ENCODE measurements around the gene DYNLL1. TPM values are rescaled to one million over a fixed set of nuclear protein-coding genes. Genes with fewer than 3 reads are reported as not detected.
A peak's percentile ranks its signal among the peaks of the same experiment; 100 is the strongest.

DYNLL1 gene
- total RNA-seq, 1 experiment from 2014 or later: 618 TPM

DNA sequence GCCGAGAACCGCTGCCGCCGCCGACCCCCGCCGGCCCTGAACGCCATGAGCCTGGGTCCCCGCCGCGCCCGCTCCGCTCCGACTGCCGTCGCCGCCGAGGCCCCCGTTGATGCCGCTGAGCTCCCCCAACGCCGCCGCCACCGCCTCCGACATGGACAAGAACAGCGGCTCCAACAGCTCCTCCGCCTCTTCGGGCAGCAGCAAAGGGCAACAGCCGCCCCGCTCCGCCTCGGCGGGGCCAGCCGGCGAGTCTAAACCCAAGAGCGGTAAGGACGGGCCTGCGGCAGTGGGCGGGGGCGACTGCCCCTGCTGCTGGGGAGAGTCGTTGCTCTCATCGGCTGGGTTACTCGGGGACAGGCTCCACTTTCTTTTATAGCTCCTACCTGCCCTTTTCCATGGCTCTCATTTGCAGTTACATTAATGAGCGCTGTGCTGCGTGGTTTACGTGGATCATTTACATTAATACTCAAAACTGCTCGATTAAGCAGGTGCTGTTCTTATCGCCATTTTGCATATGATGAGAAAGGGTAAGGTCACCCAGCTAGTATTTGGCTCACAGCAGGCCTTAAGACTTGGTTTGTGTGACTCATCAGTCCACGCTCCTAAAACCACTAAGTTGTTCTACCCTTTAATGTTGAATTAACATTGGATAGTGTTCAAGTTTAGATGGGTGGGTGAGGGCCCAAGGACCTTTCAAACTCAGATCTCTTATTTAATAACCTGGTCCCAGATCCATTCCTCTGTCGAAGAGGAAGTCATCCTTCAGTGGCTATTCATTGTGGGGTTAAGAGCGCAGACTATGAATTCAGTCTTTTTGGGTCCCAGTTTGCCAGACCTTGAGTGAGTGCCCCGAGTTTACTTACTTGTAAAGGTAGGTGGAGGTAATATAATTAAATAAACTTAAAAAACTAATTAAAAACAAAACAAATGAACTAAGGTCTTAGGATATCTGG is 39.1 kb downstream of the DYNLL1 start:
- no peaks in the 10 kb centered on the region for H3K9me3 Mint-ChIP-seq
- H4K20me1 ChIP-seq (ENCODE audit: control insufficient read depth, insufficient read depth, insufficient read length): peaks cover 2% of the 10 kb centered on the region

More for the DNA sequence above, 39.1 kb downstream of the DYNLL1 start:
- Mint-ChIP-seq H3K27ac (peak overlapping the region; percentile 40 to 95 (median 91); a peak in 5 of 7 replicates), H3K36me3 (ENCODE audit: insufficient read depth in 1 of 3, low read depth in 3 of 3) (peaks cover 9 to 21% (median 18%) of the 10 kb centered on the region in 3 experiments; a peak in 6 of 7 replicates), H3K4me1 (peaks cover 20 to 35% of the 10 kb centered on the region in 2 experiments), H3K4me3 (peak overlapping the region; percentile 94 to 95), H3K27me3 (ENCODE audit: low read depth) (no peaks in the 10 kb centered on the region)
- H3K27ac ChIP-seq (ENCODE audit: insufficient read length, low read depth, low read length): no peak overlapping the region
- WGBS (ENCODE audit: extremely low coverage, insufficient read length, low lambda C conversion rate): no CpG with 5 or more reads among the region's 52 CpGs
- H3K27me3 ChIP-seq (ENCODE audit: insufficient read depth, low read length): no peaks in the 10 kb centered on the region
- no peak overlapping the region for H4K5ac ChIP-seq (ENCODE audit: insufficient read length, low read depth, low read length)
- no peak overlapping the region for H3K23ac ChIP-seq (ENCODE audit: insufficient read length, low read depth, low read length)
- no peaks in the 10 kb centered on the region for H3K9me3 ChIP-seq (ENCODE audit: control insufficient read depth, low read depth, low read length)
- peak; percentile 58 for DNase-seq
- no peak overlapping the region for H2AFZ ChIP-seq (ENCODE audit: low read length)
- H2BK120ac ChIP-seq (ENCODE audit: low read depth, low read length, poor library complexity, severe bottlenecking): no peak overlapping the region
- H3K79me1 ChIP-seq (ENCODE audit: insufficient read depth, low read depth, low read length, poor library complexity, severe bottlenecking): no peaks in the 10 kb centered on the region
- H2AK5ac ChIP-seq (ENCODE audit: insufficient read length, low read length): no peak overlapping the region
- H3K79me2 ChIP-seq (ENCODE audit: insufficient read depth, low read length): peaks cover 38% of the 10 kb centered on the region; the same call in 1 of the 2 replicates
- no peaks in the 10 kb centered on the region for H3K4me1 ChIP-seq (ENCODE audit: insufficient read depth, low read length)
- no peak overlapping the region for H4K91ac ChIP-seq (ENCODE audit: insufficient read length, low read depth, low read length)
- H3K56ac ChIP-seq (ENCODE audit: insufficient read length, low read depth, low read length): no peak overlapping the region
- peaks cover 6% of the 10 kb centered on the region for H3K23me2 ChIP-seq (ENCODE audit: insufficient read length, low read depth, low read length, poor library complexity, severe bottlenecking)
- no peak overlapping the region for H4K8ac ChIP-seq (replicated peaks; ENCODE audit: insufficient read length, low read depth, low read length)
- H2BK12ac ChIP-seq (ENCODE audit: insufficient read length, low read depth, low read length): no peak overlapping the region
- H3K14ac ChIP-seq (ENCODE audit: insufficient read depth, low read length): peak overlapping the region; percentile 70
- H3K9ac ChIP-seq (ENCODE audit: extremely low read depth, insufficient read length, low read length): peak overlapping the region; percentile 53
- H2BK5ac ChIP-seq (ENCODE audit: insufficient read length, low read length): no peak overlapping the region
- H2BK20ac ChIP-seq (ENCODE audit: low read depth, low read length, poor library complexity, severe bottlenecking): no peak overlapping the region
- H3K4ac ChIP-seq (ENCODE audit: low read depth, low read length): no peak overlapping the region
- H3T11ph ChIP-seq (ENCODE audit: low read length): no peak overlapping the region
- TF ChIP-seq, protein P1, sequence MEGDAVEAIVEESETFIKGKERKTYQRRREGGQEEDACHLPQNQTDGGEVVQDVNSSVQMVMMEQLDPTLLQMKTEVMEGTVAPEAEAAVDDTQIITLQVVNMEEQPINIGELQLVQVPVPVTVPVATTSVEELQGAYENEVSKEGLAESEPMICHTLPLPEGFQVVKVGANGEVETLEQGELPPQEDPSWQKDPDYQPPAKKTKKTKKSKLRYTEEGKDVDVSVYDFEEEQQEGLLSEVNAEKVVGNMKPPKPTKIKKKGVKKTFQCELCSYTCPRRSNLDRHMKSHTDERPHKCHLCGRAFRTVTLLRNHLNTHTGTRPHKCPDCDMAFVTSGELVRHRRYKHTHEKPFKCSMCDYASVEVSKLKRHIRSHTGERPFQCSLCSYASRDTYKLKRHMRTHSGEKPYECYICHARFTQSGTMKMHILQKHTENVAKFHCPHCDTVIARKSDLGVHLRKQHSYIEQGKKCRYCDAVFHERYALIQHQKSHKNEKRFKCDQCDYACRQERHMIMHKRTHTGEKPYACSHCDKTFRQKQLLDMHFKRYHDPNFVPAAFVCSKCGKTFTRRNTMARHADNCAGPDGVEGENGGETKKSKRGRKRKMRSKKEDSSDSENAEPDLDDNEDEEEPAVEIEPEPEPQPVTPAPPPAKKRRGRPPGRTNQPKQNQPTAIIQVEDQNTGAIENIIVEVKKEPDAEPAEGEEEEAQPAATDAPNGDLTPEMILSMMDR (conservative IDR thresholded peaks at IDR 0.05): peak; percentile 20; the same call in 1 of the 3 replicates
- peak overlapping the region; percentile 27 for H3K18ac ChIP-seq (ENCODE audit: insufficient read length, low read depth, low read length)
- peak overlapping the region; percentile 79 for H3K4me2 ChIP-seq (ENCODE audit: insufficient read depth, insufficient read length, low read length)
- no peak overlapping the region for H2BK15ac ChIP-seq (ENCODE audit: low read depth, low read length)
